Ammon's horn (tissue), 1 donor: ENCODE data around the gene SDHAF3.
A peak's percentile ranks its signal among the peaks of the same experiment; 100 is the strongest.
"Not testable (repeated sequence)": the region's sequence is repeated elsewhere in the genome, so short reads cannot be mapped to it uniquely, and the experiment has no call there.

Experiments
- DNase-seq: peaks from one replicate; pipeline ENCODE4 v3.0.0-alpha.2; 2016; ENCODE audit warnings: low spot score

The SDHAF3 gene

GRCh38 chr7:97123115-97123514 is 5.6 kb downstream of the SDHAF3 start:
- DNase-seq = not testable (repeated sequence)

- DNase-seq = no peak
These were observed 9.1 kb downstream of the SDHAF3 start for GRCh38 chr7:97126483-97127171.

GRCh38 chr7:97128736-97129135 is 11.2 kb downstream of the SDHAF3 start:
- no peak for DNase-seq

GRCh38 chr7:97130417-97131139 is 13.1 kb downstream of the SDHAF3 start:
- no peak for DNase-seq

- peak; percentile 18 for DNase-seq
These were observed 15.7 kb downstream of the SDHAF3 start for GRCh38 chr7:97133159-97133558.

- no peak for DNase-seq
These were observed 21.3 kb downstream of the SDHAF3 start for GRCh38 chr7:97138830-97139229.

GRCh38 chr7:97145068-97145467 is 27.6 kb downstream of the SDHAF3 start:
- peak; percentile 31 for DNase-seq

- no peak for DNase-seq
These were observed 32.3 kb downstream of the SDHAF3 start for GRCh38 chr7:97149843-97150242.

GRCh38 chr7:97155897-97156418 is 38.5 kb downstream of the SDHAF3 start:
- no peak for DNase-seq

GRCh38 chr7:97159984-97160383 is 42.5 kb downstream of the SDHAF3 start:
- not testable (repeated sequence) for DNase-seq

- not testable (repeated sequence) for DNase-seq
These were observed 44.1 kb downstream of the SDHAF3 start for GRCh38 chr7:97161609-97162008.

- no peak for DNase-seq
These were observed 48.8 kb downstream of the SDHAF3 start for GRCh38 chr7:97166308-97166707.

- no peak for DNase-seq
These were observed 49.7 kb downstream of the SDHAF3 start for GRCh38 chr7:97167176-97167575.

GRCh38 chr7:97167749-97168148 is 50.3 kb downstream of the SDHAF3 start:
- no peak for DNase-seq

GRCh38 chr7:97174303-97174702 is 56.8 kb downstream of the SDHAF3 start:
- DNase-seq = no peak

GRCh38 chr7:97179454-97180104 is 62.1 kb downstream of the SDHAF3 start:
- DNase-seq = peak; percentile 72

- no peak for DNase-seq
These were observed 69.6 kb downstream of the SDHAF3 start for GRCh38 chr7:97187067-97187466.

GRCh38 chr7:97196174-97196573 is 78.7 kb downstream of the SDHAF3 start:
- not testable (repeated sequence) for DNase-seq

GRCh38 chr7:97198596-97198995 is 81.1 kb downstream of the SDHAF3 start:
- DNase-seq = no peak

- DNase-seq = no peak
These were observed 82.5 kb downstream of the SDHAF3 start for GRCh38 chr7:97200018-97200417.

- no peak for DNase-seq
These were observed 86.5 kb downstream of the SDHAF3 start for GRCh38 chr7:97203957-97204356.

- DNase-seq = no peak
These were observed 87.3 kb downstream of the SDHAF3 start for GRCh38 chr7:97204821-97205220.

GRCh38 chr7:97215556-97215955 is 98.1 kb downstream of the SDHAF3 start:
- no peak for DNase-seq
